ENCODE results near the gene PRXL2A. TPM values are rescaled to one million over a fixed set of nuclear protein-coding genes. Genes with fewer than 3 reads are reported as not detected.

Gene PRXL2A
- total RNA-seq, 1 donor from 2014 or later, result 73.5 TPM

DNA sequence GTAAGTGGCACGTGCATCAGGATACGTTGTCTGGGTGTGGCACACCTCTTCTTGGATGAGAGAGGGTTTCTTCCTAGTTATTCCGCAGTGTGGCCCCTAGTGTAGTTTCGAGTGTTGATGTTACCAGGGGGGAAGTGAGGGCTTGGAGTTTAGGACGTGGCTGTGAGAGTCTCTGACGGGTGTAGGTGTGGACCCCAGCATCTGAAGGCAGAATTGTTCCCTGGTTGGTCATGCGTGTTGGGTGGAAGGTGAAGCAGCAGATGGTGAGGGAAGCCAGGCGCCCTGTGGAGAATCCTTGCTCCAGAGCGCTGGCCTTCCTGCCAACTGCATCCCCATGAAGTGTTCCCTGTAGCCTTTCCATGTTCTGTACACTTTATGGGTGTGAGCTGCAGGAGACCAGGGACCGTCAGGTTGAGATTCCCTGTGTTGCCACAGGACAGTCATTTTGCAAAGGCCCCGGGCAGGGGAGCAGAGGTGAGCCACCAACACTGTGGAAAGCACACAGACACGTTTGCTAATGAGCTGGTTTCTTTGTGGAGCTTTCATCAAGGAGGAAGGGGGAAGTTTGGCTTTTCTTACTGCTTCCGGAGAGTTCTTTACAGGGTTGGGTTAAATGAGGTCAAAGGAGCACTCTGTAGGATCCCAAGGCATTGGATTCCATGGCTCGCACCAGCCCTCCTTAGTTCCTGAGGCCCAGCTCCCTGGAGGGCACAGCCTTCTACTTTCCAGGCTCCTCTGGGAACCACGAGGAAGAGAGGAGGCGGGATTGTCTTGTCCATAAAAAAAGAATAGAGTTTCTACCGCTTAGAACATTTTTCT, 77.8 kb downstream of the PRXL2A start:
- H3K27me3 Mint-ChIP-seq, result no peaks in the 10 kb centered on the region
- H3K9me3 Mint-ChIP-seq, result no peaks in the 10 kb centered on the region
- peaks cover 25% of the 10 kb centered on the region for H3K36me3 Mint-ChIP-seq
- no peak for DNase-seq (ENCODE audit: extremely low spot score, unreplicated experiment)
- H3K4me3 Mint-ChIP-seq, result peak overlapping the region; percentile 59
- H3K27ac Mint-ChIP-seq, result peak overlapping the region; percentile 64
- H3K4me1 Mint-ChIP-seq (ENCODE audit: unreplicated experiment), result peaks cover 54% of the 10 kb centered on the region
- TF ChIP-seq, protein P1, sequence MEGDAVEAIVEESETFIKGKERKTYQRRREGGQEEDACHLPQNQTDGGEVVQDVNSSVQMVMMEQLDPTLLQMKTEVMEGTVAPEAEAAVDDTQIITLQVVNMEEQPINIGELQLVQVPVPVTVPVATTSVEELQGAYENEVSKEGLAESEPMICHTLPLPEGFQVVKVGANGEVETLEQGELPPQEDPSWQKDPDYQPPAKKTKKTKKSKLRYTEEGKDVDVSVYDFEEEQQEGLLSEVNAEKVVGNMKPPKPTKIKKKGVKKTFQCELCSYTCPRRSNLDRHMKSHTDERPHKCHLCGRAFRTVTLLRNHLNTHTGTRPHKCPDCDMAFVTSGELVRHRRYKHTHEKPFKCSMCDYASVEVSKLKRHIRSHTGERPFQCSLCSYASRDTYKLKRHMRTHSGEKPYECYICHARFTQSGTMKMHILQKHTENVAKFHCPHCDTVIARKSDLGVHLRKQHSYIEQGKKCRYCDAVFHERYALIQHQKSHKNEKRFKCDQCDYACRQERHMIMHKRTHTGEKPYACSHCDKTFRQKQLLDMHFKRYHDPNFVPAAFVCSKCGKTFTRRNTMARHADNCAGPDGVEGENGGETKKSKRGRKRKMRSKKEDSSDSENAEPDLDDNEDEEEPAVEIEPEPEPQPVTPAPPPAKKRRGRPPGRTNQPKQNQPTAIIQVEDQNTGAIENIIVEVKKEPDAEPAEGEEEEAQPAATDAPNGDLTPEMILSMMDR (conservative IDR thresholded peaks at IDR 0.05), result no peak

Other genes starting within 250 kb of the PRXL2A start
- 122 and 248 TPM in 2 replicates for gene ANXA11, start 203.0 kb upstream of the PRXL2A start, total RNA-seq (ENCODE audit: low replicate concordance)
- 0.12 and 0.63 TPM in 2 replicates for gene MAT1A, start 118.9 kb upstream of the PRXL2A start, total RNA-seq (ENCODE audit: low replicate concordance)
- gene DYDC1, start 51.8 kb upstream of the PRXL2A start, total RNA-seq (ENCODE audit: low replicate concordance), result 0.46 TPM in 1 of 2 replicates, not detected in the other
- 1.1 TPM in 1 of 2 replicates, not detected in the other for gene DYDC2, start 51.8 kb upstream of the PRXL2A start, total RNA-seq (ENCODE audit: low replicate concordance)
- 111 and 159 TPM in 2 replicates for gene TSPAN14, start 45.8 kb downstream of the PRXL2A start, total RNA-seq (ENCODE audit: low replicate concordance)
- gene SH2D4B, start 129.4 kb downstream of the PRXL2A start, total RNA-seq (ENCODE audit: low replicate concordance), result 0.07 and 0.10 TPM in 2 replicates